OCI-LY3 (cell line): Measurements from ENCODE around the gene TBX4.

Experiments
- H2AFZ ChIP-seq: fragments of 200-600, 300-600 bp; shearing (Covaris generic); 2 replicates; pipeline ENCODE4 v1.6.0; 2014; ENCODE audit warnings: antibody characterized with exemption, low read depth, low read length
- H3K27ac ChIP-seq: fragments of 200-600, 300-600 bp; sonication (generic); 2 replicates; pipeline ENCODE4 v1.5.1; 2014; ENCODE audit warnings: mild to moderate bottlenecking, low read length, moderate library complexity, mixed read lengths
- H3K27me3 ChIP-seq: fragments of 200-600, 300-600 bp; sonication (generic); 2 replicates; pipeline ENCODE4 v1.6.1; 2014; ENCODE audit warnings: low read depth, low read length, mixed read lengths
- H3K36me3 ChIP-seq: fragments of 200-600, 300-600 bp; sonication (generic); replicated peaks from 2 replicates; pipeline ENCODE3; 2014; ENCODE audit warnings: low read depth, low read length, mixed read lengths
- H3K4me1 ChIP-seq: fragments of 300-600, 200-600 bp; sonication (generic); 2 replicates; pipeline ENCODE4 v1.6.1; 2014; ENCODE audit warnings: low read length, mixed read lengths
- H3K4me2 ChIP-seq: fragments of 200-600, 300-600 bp; sonication (generic); 2 replicates; pipeline ENCODE4 v1.6.1; 2014; ENCODE audit warnings: low read length, mixed read lengths
- H3K4me3 ChIP-seq: fragments of 300-600, 200-600 bp; sonication (generic); 2 replicates; pipeline ENCODE4 v1.5.1; 2014; ENCODE audit warnings: antibody characterized with exemption, mild to moderate bottlenecking, low read length, moderate library complexity
- H3K79me2 ChIP-seq: fragments of 300-600, 200-600 bp; shearing (Covaris generic); 2 replicates; pipeline ENCODE4 v1.6.1; 2014; ENCODE audit warnings: mild to moderate bottlenecking, low read length, mixed read lengths
- H3K9ac ChIP-seq: fragments of 300-600, 200-600 bp; shearing (Covaris generic); 2 replicates; pipeline ENCODE4 v1.6.0; 2014; ENCODE audit warnings: mild to moderate bottlenecking, low read length, moderate library complexity
- H3K9me3 ChIP-seq: fragments of 200-600, 300-600 bp; shearing (Covaris generic); 2 replicates; pipeline ENCODE4 v1.6.1; 2014; ENCODE audit warnings: low read length, mixed read lengths; ENCODE audit not compliant: insufficient read depth
- H4K20me1 ChIP-seq: fragments of 200-600, 300-600 bp; sonication (generic); 2 replicates; pipeline ENCODE4 v1.6.1; 2016; ENCODE audit warnings: low read length, mixed read lengths; ENCODE audit not compliant: insufficient read depth
- EZH2phosphoT487 ChIP-seq: fragments of 200-600 bp; shearing (Covaris generic); IDR thresholded peaks from 2 replicates; pipeline ENCODE4 v1.6.1; 2018; ENCODE audit warnings: antibody characterized with exemption, mixed run types, low read depth
- TF ChIP-seq, protein P1 (sequence below): fragments of 200-600, 300-600 bp; sonication (generic); IDR thresholded peaks from 2 replicates; pipeline ENCODE4 v1.5.1; 2014; ENCODE audit warnings: antibody characterized with exemption, low read length, low read depth

TBX4 gene

DNA sequence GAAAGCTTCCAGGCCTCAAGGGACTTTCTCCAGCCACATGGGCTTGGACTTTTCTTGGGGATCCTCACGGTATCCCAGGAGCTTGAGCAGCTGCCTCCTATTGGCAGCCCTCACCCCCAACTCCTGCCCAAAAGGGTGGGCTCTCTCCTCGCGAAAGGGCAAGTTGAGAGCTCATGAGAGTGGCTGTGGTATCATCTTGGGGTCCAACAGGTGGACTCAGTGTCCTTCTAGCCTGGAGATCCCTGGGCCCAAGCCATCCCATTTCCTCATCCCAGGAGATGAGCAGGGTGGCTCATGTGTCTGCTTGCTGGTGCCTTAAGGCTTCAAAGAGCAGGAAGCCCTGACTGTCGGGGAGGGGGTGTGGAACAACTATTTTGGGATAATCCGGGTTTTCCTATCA is 17.7 kb downstream of the TBX4 start:
- TF ChIP-seq, protein P1, sequence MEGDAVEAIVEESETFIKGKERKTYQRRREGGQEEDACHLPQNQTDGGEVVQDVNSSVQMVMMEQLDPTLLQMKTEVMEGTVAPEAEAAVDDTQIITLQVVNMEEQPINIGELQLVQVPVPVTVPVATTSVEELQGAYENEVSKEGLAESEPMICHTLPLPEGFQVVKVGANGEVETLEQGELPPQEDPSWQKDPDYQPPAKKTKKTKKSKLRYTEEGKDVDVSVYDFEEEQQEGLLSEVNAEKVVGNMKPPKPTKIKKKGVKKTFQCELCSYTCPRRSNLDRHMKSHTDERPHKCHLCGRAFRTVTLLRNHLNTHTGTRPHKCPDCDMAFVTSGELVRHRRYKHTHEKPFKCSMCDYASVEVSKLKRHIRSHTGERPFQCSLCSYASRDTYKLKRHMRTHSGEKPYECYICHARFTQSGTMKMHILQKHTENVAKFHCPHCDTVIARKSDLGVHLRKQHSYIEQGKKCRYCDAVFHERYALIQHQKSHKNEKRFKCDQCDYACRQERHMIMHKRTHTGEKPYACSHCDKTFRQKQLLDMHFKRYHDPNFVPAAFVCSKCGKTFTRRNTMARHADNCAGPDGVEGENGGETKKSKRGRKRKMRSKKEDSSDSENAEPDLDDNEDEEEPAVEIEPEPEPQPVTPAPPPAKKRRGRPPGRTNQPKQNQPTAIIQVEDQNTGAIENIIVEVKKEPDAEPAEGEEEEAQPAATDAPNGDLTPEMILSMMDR, result no peak
- no peak for TF ChIP-seq EZH2phosphoT487
- H3K9me3 ChIP-seq, result no peaks in the 10 kb centered on the region
- no peak overlapping the region for H3K27ac ChIP-seq
- no peaks in the 10 kb centered on the region for H4K20me1 ChIP-seq
- no peaks in the 10 kb centered on the region for H3K36me3 ChIP-seq
- H3K4me3 ChIP-seq, result no peak overlapping the region
- H3K27me3 ChIP-seq, result no peaks in the 10 kb centered on the region
- H3K4me2 ChIP-seq, result no peak overlapping the region
- no peak overlapping the region for H3K9ac ChIP-seq
- no peak overlapping the region for H2AFZ ChIP-seq
- H3K4me1 ChIP-seq, result peaks cover 19% of the 10 kb centered on the region
- no peaks in the 10 kb centered on the region for H3K79me2 ChIP-seq

DNA sequence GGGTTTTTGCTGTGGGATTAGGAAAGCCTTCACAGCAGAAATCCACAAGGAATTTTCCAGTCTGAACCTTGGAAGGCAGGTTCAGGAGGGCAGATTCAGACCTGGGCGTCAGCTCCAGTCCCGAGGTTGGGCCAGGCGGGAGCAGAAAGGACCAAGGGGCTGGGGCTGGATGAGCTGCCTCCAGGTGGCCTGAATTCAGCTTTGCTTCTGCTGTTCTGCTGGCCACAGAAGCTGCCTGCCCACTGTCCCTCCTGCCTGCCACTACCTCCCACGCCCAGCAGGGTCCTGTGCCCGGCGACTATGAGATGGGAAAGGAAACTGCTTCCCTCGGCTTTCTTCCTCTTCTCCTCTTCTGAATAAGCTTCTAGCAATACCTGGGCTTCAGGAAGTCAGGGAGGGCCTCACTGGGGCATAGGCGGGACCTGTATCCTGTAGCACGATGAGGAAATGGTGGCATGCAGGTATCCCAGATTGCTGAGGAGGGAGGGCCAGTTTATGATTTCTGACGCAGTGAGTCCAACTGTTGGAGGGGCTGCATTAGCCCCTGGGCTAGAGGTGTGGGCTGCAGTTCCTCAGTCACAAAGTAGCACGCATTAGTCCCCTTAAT is 18.4 kb downstream of the TBX4 start:
- no peak overlapping the region for H3K4me2 ChIP-seq
- H2AFZ ChIP-seq, result no peak overlapping the region
- TF ChIP-seq, protein P1, result no peak
- TF ChIP-seq EZH2phosphoT487, result no peak
- no peaks in the 10 kb centered on the region for H4K20me1 ChIP-seq
- H3K79me2 ChIP-seq, result no peaks in the 10 kb centered on the region
- no peak overlapping the region for H3K9ac ChIP-seq
- H3K27ac ChIP-seq, result no peak overlapping the region
- H3K36me3 ChIP-seq, result no peaks in the 10 kb centered on the region
- H3K9me3 ChIP-seq, result no peaks in the 10 kb centered on the region
- H3K27me3 ChIP-seq, result no peaks in the 10 kb centered on the region
- peaks cover 19% of the 10 kb centered on the region for H3K4me1 ChIP-seq
- no peak overlapping the region for H3K4me3 ChIP-seq

DNA sequence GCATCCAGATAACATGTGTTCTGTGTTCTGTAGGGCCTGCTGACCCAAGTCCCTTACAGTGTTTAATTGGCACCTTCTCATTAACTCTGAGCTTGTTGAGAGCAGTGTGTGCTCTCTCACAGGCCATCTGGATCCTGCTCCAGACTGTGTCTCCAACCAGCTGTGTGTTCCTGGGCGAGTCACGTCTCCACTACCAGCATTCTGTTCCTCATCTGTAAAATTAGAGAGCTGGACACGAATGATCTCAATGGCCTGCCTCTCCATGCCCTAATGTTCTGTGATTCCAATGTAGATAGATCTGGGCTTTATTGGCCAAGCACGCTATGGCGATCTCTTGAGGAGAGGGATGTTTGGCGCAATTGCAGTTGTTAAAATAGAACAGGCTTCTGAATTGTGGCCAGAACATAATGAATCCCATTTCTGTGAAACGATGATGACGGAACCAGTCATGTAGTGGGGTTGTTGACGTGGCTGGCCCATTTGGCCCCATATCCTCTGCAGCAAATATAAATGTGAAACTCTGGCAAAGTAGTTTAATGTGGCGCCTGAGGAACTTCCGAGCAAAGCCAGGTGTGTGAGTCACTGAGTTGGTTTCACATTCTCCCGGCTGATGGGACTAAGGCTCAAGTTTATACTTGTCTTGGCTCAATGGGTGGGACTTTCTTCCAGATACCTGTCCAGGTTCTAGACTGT is 22.2 kb downstream of the TBX4 start:
- Histone ChIP-seq H3K27me3 (no peaks in the 10 kb centered on the region), H3K79me2 (no peaks in the 10 kb centered on the region), H3K4me2 (no peak overlapping the region)

DNA sequence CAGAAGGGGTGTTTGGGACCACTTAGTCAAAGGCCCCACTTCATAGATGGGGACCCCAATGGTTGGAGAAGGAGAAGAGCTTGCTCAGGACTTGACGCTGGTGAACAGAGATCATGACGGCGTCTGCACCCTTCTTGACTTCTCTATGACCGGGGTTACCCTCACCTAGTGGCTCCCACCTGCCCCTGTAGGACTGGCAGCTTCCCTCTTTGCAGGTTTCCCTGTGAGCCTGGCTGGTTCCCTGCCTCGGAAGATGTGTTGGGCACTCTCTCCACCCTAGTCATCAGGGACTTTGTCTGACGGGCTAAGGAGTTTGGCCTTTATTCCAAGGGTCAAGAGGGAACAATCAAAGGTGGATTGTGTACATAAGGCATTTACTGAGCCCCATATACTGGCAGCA is 22.7 kb downstream of the TBX4 start:
- Histone ChIP-seq H3K4me3 (no peak overlapping the region), H3K4me1 (no peaks in the 10 kb centered on the region), H2AFZ (no peak overlapping the region), H3K27ac (no peak overlapping the region), H4K20me1 (no peaks in the 10 kb centered on the region), H3K27me3 (no peaks in the 10 kb centered on the region), H3K4me2 (no peak overlapping the region), H3K79me2 (no peaks in the 10 kb centered on the region), H3K36me3 (no peaks in the 10 kb centered on the region), H3K9me3 (no peaks in the 10 kb centered on the region), H3K9ac (no peak overlapping the region)
- no peak for TF ChIP-seq EZH2phosphoT487
- TF ChIP-seq, protein P1, result no peak

More for the DNA sequence above, 22.2 kb downstream of the TBX4 start:
- Histone ChIP-seq H3K4me1 (no peaks in the 10 kb centered on the region), H3K36me3 (no peaks in the 10 kb centered on the region), H3K9ac (no peak overlapping the region), H2AFZ (no peak overlapping the region), H3K9me3 (no peaks in the 10 kb centered on the region), H3K4me3 (no peak overlapping the region), H3K27ac (no peak overlapping the region), H4K20me1 (no peaks in the 10 kb centered on the region)
- TF ChIP-seq, protein P1, result no peak
- no peak for TF ChIP-seq EZH2phosphoT487
